ENCODE results near the gene PIWIL1.

PIWIL1 gene

GRCh38 chr12:130316251-130316650 is 21.4 kb upstream of the PIWIL1 start:
- Histone ChIP-seq H3K4me3 (ENCODE audit: insufficient read depth, low read length, poor library complexity, severe bottlenecking) (no peak overlapping the region), H3K4me2 (ENCODE audit: low read depth, low read length, poor library complexity, severe bottlenecking) (no peak overlapping the region), H4K20me1 (ENCODE audit: low read depth, low read length) (no peaks in the 10 kb centered on the region), H2AFZ (ENCODE audit: low read depth, low read length, severe bottlenecking) (no peak overlapping the region), H3K9me2 (replicated peaks; ENCODE audit: insufficient read depth, low read length) (no peaks in the 10 kb centered on the region), H3K79me2 (ENCODE audit: insufficient read depth, low read length) (no peaks in the 10 kb centered on the region), H3K9ac (ENCODE audit: low read length) (no peak overlapping the region), H3K36me3 (ENCODE audit: low read length) (no peaks in the 10 kb centered on the region), H3F3A (ENCODE audit: insufficient read depth) (no peaks in the 10 kb centered on the region), H3K27me3 (ENCODE audit: low read length) (no peaks in the 10 kb centered on the region), H3K27ac (ENCODE audit: low read depth, low read length) (no peak overlapping the region), H3K9me3 (ENCODE audit: insufficient read depth, low read length) (no peaks in the 10 kb centered on the region)
- no peak for TF ChIP-seq EZH2phosphoT487 (conservative IDR thresholded peaks at IDR 0.05; ENCODE audit: low read length)
- TF ChIP-seq, protein P1, sequence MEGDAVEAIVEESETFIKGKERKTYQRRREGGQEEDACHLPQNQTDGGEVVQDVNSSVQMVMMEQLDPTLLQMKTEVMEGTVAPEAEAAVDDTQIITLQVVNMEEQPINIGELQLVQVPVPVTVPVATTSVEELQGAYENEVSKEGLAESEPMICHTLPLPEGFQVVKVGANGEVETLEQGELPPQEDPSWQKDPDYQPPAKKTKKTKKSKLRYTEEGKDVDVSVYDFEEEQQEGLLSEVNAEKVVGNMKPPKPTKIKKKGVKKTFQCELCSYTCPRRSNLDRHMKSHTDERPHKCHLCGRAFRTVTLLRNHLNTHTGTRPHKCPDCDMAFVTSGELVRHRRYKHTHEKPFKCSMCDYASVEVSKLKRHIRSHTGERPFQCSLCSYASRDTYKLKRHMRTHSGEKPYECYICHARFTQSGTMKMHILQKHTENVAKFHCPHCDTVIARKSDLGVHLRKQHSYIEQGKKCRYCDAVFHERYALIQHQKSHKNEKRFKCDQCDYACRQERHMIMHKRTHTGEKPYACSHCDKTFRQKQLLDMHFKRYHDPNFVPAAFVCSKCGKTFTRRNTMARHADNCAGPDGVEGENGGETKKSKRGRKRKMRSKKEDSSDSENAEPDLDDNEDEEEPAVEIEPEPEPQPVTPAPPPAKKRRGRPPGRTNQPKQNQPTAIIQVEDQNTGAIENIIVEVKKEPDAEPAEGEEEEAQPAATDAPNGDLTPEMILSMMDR (IDR thresholded peaks at IDR 0.05; ENCODE audit: insufficient read depth, low read length, poor library complexity, severe bottlenecking): no peak

DNA sequence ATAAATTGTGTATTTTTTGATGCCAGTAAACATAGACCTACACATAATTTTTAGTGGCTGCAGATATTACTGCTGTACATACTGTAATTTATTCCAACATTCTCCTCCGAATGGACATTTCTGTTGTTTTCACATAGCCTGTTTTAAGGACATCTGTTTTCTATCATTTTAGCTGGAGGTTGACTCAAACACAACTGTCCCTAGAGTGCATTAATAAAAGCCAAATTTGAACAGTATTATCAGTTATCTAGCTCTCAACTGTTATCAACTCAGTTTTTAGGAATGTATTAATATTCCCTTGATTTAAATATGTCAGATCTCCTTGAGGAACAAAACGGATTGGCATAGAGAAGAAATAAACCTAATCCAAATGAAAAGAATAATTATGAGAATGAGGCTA is 17.2 kb upstream of the PIWIL1 start:
- Histone ChIP-seq H3K27me3 (ENCODE audit: low read length) (no peaks in the 10 kb centered on the region), H3K4me2 (ENCODE audit: low read depth, low read length, poor library complexity, severe bottlenecking) (no peak overlapping the region), H3K4me3 (ENCODE audit: insufficient read depth, low read length, poor library complexity, severe bottlenecking) (no peak overlapping the region), H3K9me2 (replicated peaks; ENCODE audit: insufficient read depth, low read length) (no peaks in the 10 kb centered on the region), H3K9me3 (ENCODE audit: insufficient read depth, low read length) (no peaks in the 10 kb centered on the region), H3F3A (ENCODE audit: insufficient read depth) (no peaks in the 10 kb centered on the region), H2AFZ (ENCODE audit: low read depth, low read length, severe bottlenecking) (no peak overlapping the region), H3K36me3 (ENCODE audit: low read length) (no peaks in the 10 kb centered on the region), H4K20me1 (ENCODE audit: low read depth, low read length) (no peaks in the 10 kb centered on the region), H3K9ac (ENCODE audit: low read length) (no peak overlapping the region), H3K27ac (ENCODE audit: low read depth, low read length) (no peak overlapping the region), H3K79me2 (ENCODE audit: insufficient read depth, low read length) (no peaks in the 10 kb centered on the region)
- TF ChIP-seq, protein P1 (IDR thresholded peaks at IDR 0.05; ENCODE audit: insufficient read depth, low read length, poor library complexity, severe bottlenecking): no peak
- no peak for TF ChIP-seq EZH2phosphoT487 (conservative IDR thresholded peaks at IDR 0.05; ENCODE audit: low read length)

DNA sequence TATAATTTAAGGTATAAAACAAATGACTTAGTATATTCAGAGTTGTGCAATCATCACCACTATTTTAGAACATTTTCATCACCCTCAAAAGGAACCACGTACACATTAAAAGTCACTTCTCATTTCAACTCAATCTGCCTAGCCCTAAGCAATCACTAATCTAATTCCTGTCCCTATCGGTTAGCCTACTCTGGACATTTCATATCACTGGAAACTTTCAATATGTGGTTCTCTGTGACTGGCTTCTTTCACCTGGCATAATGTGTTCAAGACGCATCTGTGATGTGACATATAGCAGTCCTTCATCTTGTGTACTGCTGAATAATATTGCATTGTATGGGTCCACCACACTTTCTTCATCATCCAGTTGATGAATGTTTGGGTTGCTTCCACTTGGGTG is 15.4 kb upstream of the PIWIL1 start:
- H2AFZ ChIP-seq (ENCODE audit: low read depth, low read length, severe bottlenecking): no peak overlapping the region
- TF ChIP-seq, protein P1 (IDR thresholded peaks at IDR 0.05; ENCODE audit: insufficient read depth, low read length, poor library complexity, severe bottlenecking): no peak
- no peak for TF ChIP-seq EZH2phosphoT487 (conservative IDR thresholded peaks at IDR 0.05; ENCODE audit: low read length)
- H3K27ac ChIP-seq (ENCODE audit: low read depth, low read length): no peak overlapping the region
- no peak overlapping the region for H3K9ac ChIP-seq (ENCODE audit: low read length)
- no peak overlapping the region for H3K4me3 ChIP-seq (ENCODE audit: insufficient read depth, low read length, poor library complexity, severe bottlenecking)
- H4K20me1 ChIP-seq (ENCODE audit: low read depth, low read length): no peaks in the 10 kb centered on the region
- H3K36me3 ChIP-seq (ENCODE audit: low read length): no peaks in the 10 kb centered on the region
- no peaks in the 10 kb centered on the region for H3F3A ChIP-seq (ENCODE audit: insufficient read depth)
- no peaks in the 10 kb centered on the region for H3K27me3 ChIP-seq (ENCODE audit: low read length)
- H3K79me2 ChIP-seq (ENCODE audit: insufficient read depth, low read length): no peaks in the 10 kb centered on the region
- no peaks in the 10 kb centered on the region for H3K9me2 ChIP-seq (replicated peaks; ENCODE audit: insufficient read depth, low read length)
- H3K9me3 ChIP-seq (ENCODE audit: insufficient read depth, low read length): no peaks in the 10 kb centered on the region
- H3K4me2 ChIP-seq (ENCODE audit: low read depth, low read length, poor library complexity, severe bottlenecking): no peak overlapping the region

All from SU-DHL-6 (cell line).